ENCODE data around the gene SRM.

- TF ChIP-seq CTCF (conservative IDR thresholded peaks at IDR 0.05 in 1 of 2, IDR thresholded peaks at IDR 0.05 in 1 of 2; ENCODE audit: low read depth in 1 of 2, low read length in 2 of 2) = no peak
- no peak for TF ChIP-seq EZH2 (IDR thresholded peaks at IDR 0.05; ENCODE audit: low read length, missing control alignments)
Observed at GRCh38 chr1:11023201-11023600, 36.6 kb downstream of the SRM start.

Measured in fibroblast of lung (primary cell).